HepG2 (cell line): ENCODE measurements around the gene TSHZ2. TPM values are rescaled to one million over a fixed set of nuclear protein-coding genes. Genes with fewer than 3 reads are reported as not detected.

Source experiments
- ARNTL ChIP-seq: sonication (generic); formaldehyde crosslinking; IDR thresholded peaks from 2 replicates; pipeline ENCODE4 v1.4.0; 2020; ENCODE audit warnings: mild to moderate bottlenecking, missing genetic modification reagents
- ATF7-NPFF ChIP-seq: sonication (generic); formaldehyde crosslinking; IDR thresholded peaks from 2 replicates; pipeline ENCODE4 v1.8.1; 2023; ENCODE audit warnings: mild to moderate bottlenecking, low read depth, missing genetic modification reagents, moderate library complexity
- CCAR2 ChIP-seq: fragments of 200-400 bp; formaldehyde crosslinking; optimal IDR thresholded peaks from 2 replicates; pipeline ENCODE3; 2018; ENCODE audit warnings: low read depth, mild to moderate bottlenecking, low read length, moderate library complexity
- HDAC2 ChIP-seq: sonication (generic); formaldehyde crosslinking; IDR thresholded peaks from 2 replicates; pipeline ENCODE4 v1.4.0; 2020; ENCODE audit warnings: missing genetic modification reagents
- IRX3 ChIP-seq: sonication (generic); formaldehyde crosslinking; IDR thresholded peaks from 2 replicates; pipeline ENCODE4 v1.8.1; 2023; ENCODE audit warnings: mild to moderate bottlenecking, low read depth, missing genetic modification reagents, borderline replicate concordance
- REL ChIP-seq: sonication (generic); formaldehyde crosslinking; conservative IDR thresholded peaks from 2 replicates; pipeline ENCODE4 v1.8.0; 2022; ENCODE audit warnings: mild to moderate bottlenecking, missing genetic modification reagents, moderate library complexity
- TFE3 ChIP-seq: IDR thresholded peaks from 2 replicates; pipeline ENCODE4 v1.6.1; 2016
- ZBTB8A ChIP-seq: sonication (generic); formaldehyde crosslinking; IDR thresholded peaks from 2 replicates; pipeline ENCODE4 v1.4.0; 2020; ENCODE audit warnings: mild to moderate bottlenecking, low read depth, missing genetic modification reagents, borderline replicate concordance
- ZNF280B ChIP-seq: sonication (generic); formaldehyde crosslinking; IDR thresholded peaks from 2 replicates; pipeline ENCODE4 v1.5.0; 2020; ENCODE audit warnings: missing genetic modification reagents, mild to moderate bottlenecking, borderline replicate concordance
- ZNF3 ChIP-seq: IDR thresholded peaks from 2 replicates; pipeline ENCODE4 v1.7.0; 2017; ENCODE audit warnings: inconsistent platforms
- ZNF362 ChIP-seq: sonication (generic); formaldehyde crosslinking; IDR thresholded peaks from 2 replicates; pipeline ENCODE4 v1.4.0; 2020; ENCODE audit warnings: missing genetic modification reagents, mild to moderate bottlenecking, borderline replicate concordance
- ZNF713 ChIP-seq: sonication (generic); formaldehyde crosslinking; IDR thresholded peaks from 2 replicates; pipeline ENCODE4 v1.4.0; 2020; ENCODE audit warnings: mild to moderate bottlenecking, missing genetic modification reagents
- ZNF781 ChIP-seq: sonication (generic); formaldehyde crosslinking; IDR thresholded peaks from 2 replicates; pipeline ENCODE4 v1.5.1; 2020; ENCODE audit warnings: borderline replicate concordance, mild to moderate bottlenecking, missing genetic modification reagents; ENCODE audit errors: not compliant biosample characterization
- ZSCAN31 ChIP-seq: sonication (generic); formaldehyde crosslinking; IDR thresholded peaks from 2 replicates; pipeline ENCODE4 v1.5.0; 2020; ENCODE audit warnings: low read depth, mild to moderate bottlenecking, missing genetic modification reagents
- polyA plus RNA-seq, 8 experiments: library from polyadenylated mRNA; depleted of rRNA in 3 of 8; stranded (reverse) in 7 of 8; unstranded in 1 of 8; fragments of >200 nt; fragmentation: Illumina TruSeq in 4 of 8; extraction: Trizol in 4 of 8; gene quantifications; 2 replicates each; pipeline versions ENCODE4 v1.2.1 to v1.2.3, GENCODE V29; 2011 to 2016; ENCODE audit warnings: low read depth in 4 of 8, missing spikeins in 1 of 8, mixed read lengths in 1 of 8; ENCODE audit not compliant: insufficient read depth in 1 of 8
- total RNA-seq, 5 experiments: library from RNA; depleted of rRNA; stranded (reverse); fragments of >200 nt; fragmentation: Illumina TruSeq; extraction: Trizol; gene quantifications; 2 replicates each; pipeline ENCODE4 v1.2.3, GENCODE V29; 2016; ENCODE audit warnings: low read depth in 1 of 5
- TF ChIP-seq, protein P1 (sequence below): sonication (generic); formaldehyde crosslinking; IDR thresholded peaks from one replicate; pipeline ENCODE4 v1.5.1; 2020; ENCODE audit warnings: mild to moderate bottlenecking, missing genetic modification reagents; ENCODE audit errors: not compliant biosample characterization

TSHZ2 gene
- total and polyA plus RNA-seq, 2 of the 13 experiments (the other 11 are each of a cell fraction or from before 2014, with no cell fraction given): 0.01 TPM; not detected in 1

DNA sequence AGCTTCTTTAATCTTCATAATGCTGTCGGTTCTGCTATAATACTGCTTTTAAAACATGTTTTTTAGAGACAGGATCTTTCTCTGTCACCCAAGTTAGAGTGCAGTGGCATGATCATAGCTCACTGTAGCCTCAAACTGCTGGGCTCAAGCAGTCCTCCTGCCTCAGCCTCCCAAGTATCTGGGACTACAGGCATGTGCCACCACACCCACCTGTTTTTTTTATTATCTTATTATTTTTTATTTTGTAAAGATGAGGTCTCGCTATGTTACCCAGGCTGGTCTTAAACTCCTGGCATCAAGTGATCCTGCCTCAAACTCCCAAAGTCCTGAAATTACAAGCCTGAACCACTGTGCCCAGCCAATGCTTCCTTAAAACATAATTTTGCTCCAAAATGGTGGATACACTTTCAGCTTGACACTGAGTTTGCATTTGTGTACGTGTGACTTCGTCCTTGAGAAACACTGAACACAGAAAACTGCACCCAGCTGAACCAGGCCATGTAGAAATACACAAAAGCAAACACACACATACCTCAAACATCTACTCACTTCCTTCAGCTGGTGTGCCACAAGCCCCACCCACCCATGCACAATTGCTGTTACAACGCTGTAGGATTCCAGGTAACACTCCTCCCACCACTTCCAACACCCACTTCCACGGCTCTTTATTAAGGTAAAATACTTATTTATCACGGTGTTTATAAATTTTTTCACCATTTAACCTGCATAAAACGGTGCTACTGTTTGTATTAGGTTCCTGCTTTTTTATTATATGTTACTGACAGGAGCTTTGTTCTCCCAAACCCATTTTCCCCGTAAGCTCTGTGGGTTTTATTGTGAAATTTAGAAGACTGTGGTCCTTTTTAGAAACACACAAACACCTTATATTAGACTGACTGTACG lies 109.1 kb downstream of the TSHZ2 start (continued):
- TF ChIP-seq ZBTB8A (CRISPR knock-in tag) (no peak), CCAR2 (no peak), TFE3 (peak; percentile 90), ARNTL (CRISPR knock-in tag) (peak; percentile 42), ZNF3 (CRISPR knock-in tag) (0 out of 2 replicates have a peak, but pooled peaks have one; percentile 8), ZSCAN31 (CRISPR knock-in tag) (peak; percentile 84; the same call in 1 of the 2 replicates), REL (CRISPR knock-in tag) (no peak), ZNF362 (CRISPR knock-in tag) (peak; percentile 60; the same call in 1 of the 2 replicates), IRX3 (CRISPR knock-in tag) (no peak), HDAC2 (CRISPR knock-in tag) (peak; percentile 97), ATF7-NPFF (CRISPR knock-in tag) (no peak), ZNF713 (CRISPR knock-in tag) (0 out of 2 replicates have a peak, but pooled peaks have one; percentile 84), ZNF280B (CRISPR knock-in tag) (no peak), ZNF781 (CRISPR knock-in tag) (peak; percentile 33)
- TF ChIP-seq, protein P1, sequence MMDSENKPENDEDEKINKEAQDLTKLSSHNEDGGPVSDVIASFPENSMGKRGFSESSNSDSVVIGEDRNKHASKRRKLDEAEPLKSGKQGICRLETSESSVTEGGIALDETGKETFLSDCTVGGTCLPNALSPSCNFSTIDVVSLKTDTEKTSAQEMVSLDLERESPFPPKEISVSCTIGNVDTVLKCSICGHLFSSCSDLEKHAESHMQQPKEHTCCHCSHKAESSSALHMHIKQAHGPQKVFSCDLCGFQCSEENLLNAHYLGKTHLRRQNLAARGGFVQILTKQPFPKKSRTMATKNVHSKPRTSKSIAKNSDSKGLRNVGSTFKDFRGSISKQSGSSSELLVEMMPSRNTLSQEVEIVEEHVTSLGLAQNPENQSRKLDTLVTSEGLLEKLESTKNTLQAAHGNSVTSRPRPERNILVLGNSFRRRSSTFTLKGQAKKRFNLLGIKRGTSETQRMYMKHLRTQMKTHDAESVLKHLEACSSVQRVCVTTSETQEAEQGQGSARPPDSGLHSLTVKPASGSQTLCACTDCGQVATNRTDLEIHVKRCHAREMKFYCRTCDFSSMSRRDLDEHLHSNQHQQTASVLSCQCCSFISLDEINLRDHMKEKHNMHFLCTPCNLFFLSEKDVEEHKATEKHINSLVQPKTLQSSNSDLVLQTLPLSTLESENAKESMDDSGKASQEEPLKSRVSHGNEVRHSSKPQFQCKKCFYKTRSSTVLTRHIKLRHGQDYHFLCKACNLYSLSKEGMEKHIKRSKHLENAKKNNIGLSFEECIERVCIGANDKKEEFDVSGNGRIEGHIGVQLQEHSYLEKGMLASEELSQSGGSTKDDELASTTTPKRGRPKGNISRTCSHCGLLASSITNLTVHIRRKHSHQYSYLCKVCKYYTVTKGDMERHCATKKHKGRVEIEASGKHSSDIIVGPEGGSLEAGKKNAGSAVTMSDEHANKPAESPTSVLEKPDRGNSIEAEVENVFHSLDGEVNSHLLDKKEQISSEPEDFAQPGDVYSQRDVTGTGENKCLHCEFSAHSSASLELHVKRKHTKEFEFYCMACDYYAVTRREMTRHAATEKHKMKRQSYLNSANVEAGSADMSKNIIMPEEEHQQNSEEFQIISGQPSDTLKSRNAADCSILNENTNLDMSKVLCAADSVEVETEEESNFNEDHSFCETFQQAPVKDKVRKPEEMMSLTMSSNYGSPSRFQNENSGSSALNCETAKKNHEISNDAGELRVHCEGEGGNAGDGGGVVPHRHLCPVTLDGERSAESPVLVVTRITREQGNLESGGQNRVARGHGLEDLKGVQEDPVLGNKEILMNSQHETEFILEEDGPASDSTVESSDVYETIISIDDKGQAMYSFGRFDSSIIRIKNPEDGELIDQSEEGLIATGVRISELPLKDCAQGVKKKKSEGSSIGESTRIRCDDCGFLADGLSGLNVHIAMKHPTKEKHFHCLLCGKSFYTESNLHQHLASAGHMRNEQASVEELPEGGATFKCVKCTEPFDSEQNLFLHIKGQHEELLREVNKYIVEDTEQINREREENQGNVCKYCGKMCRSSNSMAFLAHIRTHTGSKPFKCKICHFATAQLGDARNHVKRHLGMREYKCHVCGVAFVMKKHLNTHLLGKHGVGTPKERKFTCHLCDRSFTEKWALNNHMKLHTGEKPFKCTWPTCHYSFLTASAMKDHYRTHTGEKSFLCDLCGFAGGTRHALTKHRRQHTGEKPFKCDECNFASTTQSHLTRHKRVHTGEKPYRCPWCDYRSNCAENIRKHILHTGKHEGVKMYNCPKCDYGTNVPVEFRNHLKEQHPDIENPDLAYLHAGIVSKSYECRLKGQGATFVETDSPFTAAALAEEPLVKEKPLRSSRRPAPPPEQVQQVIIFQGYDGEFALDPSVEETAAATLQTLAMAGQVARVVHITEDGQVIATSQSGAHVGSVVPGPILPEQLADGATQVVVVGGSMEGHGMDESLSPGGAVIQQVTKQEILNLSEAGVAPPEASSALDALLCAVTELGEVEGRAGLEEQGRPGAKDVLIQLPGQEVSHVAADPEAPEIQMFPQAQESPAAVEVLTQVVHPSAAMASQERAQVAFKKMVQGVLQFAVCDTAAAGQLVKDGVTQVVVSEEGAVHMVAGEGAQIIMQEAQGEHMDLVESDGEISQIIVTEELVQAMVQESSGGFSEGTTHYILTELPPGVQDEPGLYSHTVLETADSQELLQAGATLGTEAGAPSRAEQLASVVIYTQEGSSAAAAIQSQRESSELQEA (CRISPR knock-in tag): no peak
